Measurements from ENCODE around the gene WBP2NL.
A peak's percentile ranks its signal among the peaks of the same experiment; 100 is the strongest.
"Not testable (repeated sequence)": the region's sequence is repeated elsewhere in the genome, so short reads cannot be mapped to it uniquely, and the experiment has no call there.

Gene WBP2NL

GRCh38 chr22:41998361-41999261 is at the start of gene WBP2NL:
TSS of gene WBP2NL (plus strand) at chr22:41998788. CDS start at chr22:41998819, 31 bp downstream.
- DNase-seq, result no peak
- no peaks in the 10 kb centered on the region for H3K27me3 ChIP-seq (ENCODE audit: insufficient read depth, low read depth, severe bottlenecking)
- H3K36me3 ChIP-seq, result peaks cover 27% of the 10 kb centered on the region
- H3K9me3 ChIP-seq (ENCODE audit: severe bottlenecking), result no peaks in the 10 kb centered on the region
- no peak for TF ChIP-seq CTCF (IDR thresholded peaks at IDR 0.05; ENCODE audit: low read depth, low read length)
- no peak within 1 kb of the TSS for H3K4me3 ChIP-seq (ENCODE audit: low read depth, low read length)
- H3K27ac ChIP-seq, result no peak within 1 kb of the TSS

GRCh38 chr22:41948928-41949296 is 49.7 kb upstream of the WBP2NL start:
- H3K9me3 ChIP-seq (ENCODE audit: severe bottlenecking); DNase-seq; H3K27me3 ChIP-seq (ENCODE audit: insufficient read depth, low read depth, severe bottlenecking); H3K4me3 ChIP-seq (ENCODE audit: low read depth, low read length); H3K27ac ChIP-seq: not testable (repeated sequence)
- H3K36me3 ChIP-seq, result peaks cover 26% of the 10 kb centered on the region

GRCh38 chr22:41949297-41949965 is 49.2 kb upstream of the WBP2NL start:
- no peaks in the 10 kb centered on the region for H3K27me3 ChIP-seq (ENCODE audit: insufficient read depth, low read depth, severe bottlenecking)
- TF ChIP-seq CTCF (IDR thresholded peaks at IDR 0.05; ENCODE audit: low read depth, low read length), result no peak
- no peak for DNase-seq
- no peak overlapping the region for H3K4me3 ChIP-seq (ENCODE audit: low read depth, low read length)
- no peak overlapping the region for H3K27ac ChIP-seq
- no peaks in the 10 kb centered on the region for H3K9me3 ChIP-seq (ENCODE audit: severe bottlenecking)
- peaks cover 21% of the 10 kb centered on the region for H3K36me3 ChIP-seq

GRCh38 chr22:41951898-41952474 is 46.6 kb upstream of the WBP2NL start, which contains the start of gene SMIM45:
TSS of gene SMIM45 (plus strand) at chr22:41952150.
- no peak for DNase-seq
- Histone ChIP-seq H3K27me3 (ENCODE audit: insufficient read depth, low read depth, severe bottlenecking) (no peaks in the 10 kb centered on the region), H3K9me3 (ENCODE audit: severe bottlenecking) (no peaks in the 10 kb centered on the region), H3K36me3 (no peaks in the 10 kb centered on the region), H3K27ac (no peak within 1 kb of the TSS), H3K4me3 (ENCODE audit: low read depth, low read length) (no peak within 1 kb of the TSS)
- TF ChIP-seq CTCF (IDR thresholded peaks at IDR 0.05; ENCODE audit: low read depth, low read length), result no peak

GRCh38 chr22:41952713-41953112 is 45.9 kb upstream of the WBP2NL start:
- Histone ChIP-seq H3K9me3 (ENCODE audit: severe bottlenecking) (no peaks in the 10 kb centered on the region), H3K4me3 (ENCODE audit: low read depth, low read length) (no peak overlapping the region), H3K36me3 (no peaks in the 10 kb centered on the region), H3K27ac (no peak overlapping the region), H3K27me3 (ENCODE audit: insufficient read depth, low read depth, severe bottlenecking) (no peaks in the 10 kb centered on the region)
- no peak for DNase-seq
- TF ChIP-seq CTCF (IDR thresholded peaks at IDR 0.05; ENCODE audit: low read depth, low read length), result no peak

GRCh38 chr22:41957941-41958556 is 40.5 kb upstream of the WBP2NL start:
- Histone ChIP-seq H3K27ac (no peak overlapping the region), H3K27me3 (ENCODE audit: insufficient read depth, low read depth, severe bottlenecking) (no peaks in the 10 kb centered on the region), H3K9me3 (ENCODE audit: severe bottlenecking) (no peaks in the 10 kb centered on the region), H3K36me3 (no peaks in the 10 kb centered on the region), H3K4me3 (ENCODE audit: low read depth, low read length) (peak overlapping the region; percentile 14)
- TF ChIP-seq CTCF (IDR thresholded peaks at IDR 0.05; ENCODE audit: low read depth, low read length), result no peak
- no peak for DNase-seq
